Right forelimb (tissue), 1 donor: ENCODE measurements around the gene TESPA1.
"Not testable (repeated sequence)": the region's sequence is repeated elsewhere in the genome, so short reads cannot be mapped to it uniquely, and the experiment has no call there.

Experiments
- DNase-seq: peaks from one replicate; pipeline ENCODE4 v3.0.0-alpha.2; 2018

Gene TESPA1

DNA sequence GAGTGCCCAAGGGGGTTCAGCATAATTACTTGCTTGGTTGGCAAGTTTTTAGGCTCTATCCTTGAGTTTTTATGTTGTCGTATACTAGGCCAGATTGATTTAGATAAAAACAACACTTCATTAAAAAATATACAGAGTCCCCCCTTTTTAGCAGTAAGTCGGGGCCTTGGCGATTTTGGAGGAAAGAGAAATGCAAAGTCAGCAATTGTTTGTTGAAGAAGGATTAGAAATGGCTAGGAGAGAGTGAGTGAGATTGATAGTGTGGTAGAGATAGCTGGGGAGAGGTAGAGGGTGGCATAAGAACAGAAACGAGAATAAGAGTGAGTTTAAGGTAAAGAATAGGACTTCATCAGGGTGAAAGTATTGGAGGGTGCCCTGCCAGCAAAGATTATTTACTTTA lies 41.3 kb downstream of the TESPA1 start:
- not testable (repeated sequence) for DNase-seq

DNA sequence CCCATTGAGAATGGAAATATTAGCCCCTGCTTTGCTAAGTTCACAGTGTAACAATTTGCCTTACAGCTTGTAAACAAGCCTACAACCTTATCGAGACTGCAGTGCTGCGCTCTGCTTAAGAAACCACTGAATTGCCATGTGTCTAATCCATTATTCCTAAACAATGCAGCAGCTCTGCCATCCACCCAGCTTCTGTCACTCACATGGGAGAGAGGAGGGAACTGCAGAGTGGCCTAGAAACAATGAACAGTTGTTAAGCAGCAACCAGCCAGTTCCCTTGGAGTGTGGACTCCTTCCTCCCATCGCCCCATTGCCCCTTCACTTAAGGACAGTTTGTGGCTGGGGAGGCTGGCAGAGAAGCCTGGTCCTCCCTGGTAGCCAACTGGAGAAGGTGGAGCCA lies 42.9 kb downstream of the TESPA1 start:
- no peak for DNase-seq

DNA sequence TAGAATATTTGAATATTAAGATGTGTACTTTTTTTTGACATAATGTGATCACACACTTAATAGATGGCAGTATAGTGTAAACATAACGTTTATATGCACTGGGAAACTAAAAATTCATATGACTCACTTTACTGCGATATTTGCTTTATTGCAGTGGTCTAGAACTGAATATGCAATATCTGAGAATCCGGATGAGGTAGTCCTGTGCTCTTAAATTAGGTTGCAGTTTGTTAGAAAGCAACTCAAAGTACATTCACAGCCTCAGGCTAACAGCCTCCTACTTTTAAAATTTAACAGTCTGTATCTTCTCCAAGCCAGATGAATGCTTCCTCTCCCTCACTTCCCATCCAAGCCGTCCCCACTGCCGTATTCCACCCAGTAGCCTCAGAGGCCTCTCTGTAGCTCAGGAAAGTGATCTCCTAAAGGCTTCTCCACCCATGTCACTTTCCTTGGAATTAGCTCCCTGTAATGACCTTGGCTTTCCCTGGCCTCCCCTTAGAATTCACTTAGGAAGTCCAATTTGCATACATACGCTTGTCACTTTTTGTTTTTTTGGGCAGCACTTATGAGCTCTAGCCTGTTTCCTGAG lies 43.7 kb downstream of the TESPA1 start:
- DNase-seq: no peak

DNA sequence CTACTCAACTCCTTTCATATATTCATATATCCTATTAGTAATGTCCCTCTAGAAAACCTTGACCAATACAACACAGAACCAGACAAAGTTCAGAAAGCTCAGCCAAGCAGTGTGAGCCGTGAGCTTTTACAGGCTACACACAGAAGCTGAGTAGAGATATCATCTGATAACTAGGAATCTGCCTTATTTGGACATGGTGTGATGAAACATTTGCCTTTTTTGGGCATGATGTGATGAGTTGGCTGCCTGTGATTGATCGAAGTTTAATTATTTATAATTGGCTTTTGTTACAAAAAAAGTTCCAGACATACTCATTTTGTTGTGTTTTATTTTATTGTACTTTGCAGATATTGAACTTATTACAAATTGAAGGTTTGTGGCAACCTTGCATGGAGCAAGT lies 46.6 kb downstream of the TESPA1 start:
- no peak for DNase-seq

DNA sequence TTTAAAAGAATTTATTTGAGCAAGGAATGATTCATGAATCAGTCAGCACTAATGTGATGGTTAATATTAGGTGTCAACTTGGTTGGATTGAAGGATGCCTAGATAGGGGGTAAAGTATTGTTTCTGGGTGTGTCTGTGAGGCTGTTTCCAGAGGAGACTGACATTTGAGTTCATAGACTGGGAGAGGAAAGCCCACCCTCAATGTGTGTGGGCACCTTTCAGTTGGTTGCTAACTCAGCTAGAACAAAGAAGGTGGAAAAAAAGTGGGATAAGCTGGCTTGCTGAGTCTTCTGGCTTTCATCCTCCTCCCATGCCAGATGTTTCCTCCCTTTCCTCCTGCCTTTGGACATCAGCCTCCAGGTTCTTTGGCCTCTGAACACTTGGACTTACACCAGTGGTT lies 47.2 kb downstream of the TESPA1 start:
- DNase-seq: no peak

DNA sequence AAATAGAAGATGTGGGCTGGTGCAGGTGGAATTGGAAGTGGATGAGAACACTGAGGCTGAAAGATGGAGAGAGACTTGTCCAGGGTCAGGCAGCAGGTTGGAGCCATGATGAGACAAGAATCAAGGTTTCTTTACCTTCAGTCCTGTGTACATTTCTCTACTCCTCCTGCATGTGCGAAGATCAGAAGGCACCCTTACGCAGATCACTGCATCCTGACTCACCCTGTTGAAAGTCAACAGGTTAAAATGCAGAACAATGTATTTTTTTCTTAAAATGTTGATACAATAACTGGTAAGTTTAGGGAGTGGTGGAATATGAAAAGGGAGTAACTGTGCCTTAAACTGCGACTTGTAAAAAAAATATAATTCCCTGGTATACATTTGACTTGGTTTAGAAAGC lies 47.8 kb downstream of the TESPA1 start:
- DNase-seq: no peak

DNA sequence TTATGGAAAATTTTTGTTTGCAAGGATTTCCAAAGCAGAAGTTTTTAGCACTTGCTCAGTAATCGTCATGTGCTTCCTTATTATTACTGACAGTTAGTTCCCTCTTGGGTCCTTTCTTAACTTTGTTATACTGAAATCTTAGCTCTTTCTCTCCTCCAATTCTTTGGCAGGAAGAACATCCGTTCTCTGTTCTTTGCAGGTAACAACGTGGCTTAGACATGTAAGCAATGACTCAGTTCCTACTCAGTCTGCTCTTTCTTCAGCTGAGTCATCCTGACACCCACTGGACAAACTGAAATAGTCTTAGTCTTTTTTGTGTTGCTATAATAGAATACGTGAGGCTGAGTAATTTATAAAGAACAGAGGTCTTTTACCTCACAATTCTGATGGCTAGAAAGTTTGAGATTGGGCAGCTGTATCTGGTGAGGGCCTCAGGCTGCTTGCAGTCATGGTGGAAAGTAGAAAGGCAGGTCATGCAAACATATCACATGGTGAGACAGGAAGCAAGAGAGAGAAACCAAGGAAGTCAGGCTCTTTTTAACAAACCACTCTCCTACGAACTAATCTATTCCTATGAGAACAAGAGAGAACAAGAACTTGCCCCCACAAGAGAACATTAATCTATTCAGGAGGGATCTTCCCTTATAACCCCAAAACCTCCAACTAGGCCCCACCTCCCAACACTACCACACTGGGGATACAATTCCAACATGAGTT lies 49.2 kb downstream of the TESPA1 start:
- no peak for DNase-seq

DNA sequence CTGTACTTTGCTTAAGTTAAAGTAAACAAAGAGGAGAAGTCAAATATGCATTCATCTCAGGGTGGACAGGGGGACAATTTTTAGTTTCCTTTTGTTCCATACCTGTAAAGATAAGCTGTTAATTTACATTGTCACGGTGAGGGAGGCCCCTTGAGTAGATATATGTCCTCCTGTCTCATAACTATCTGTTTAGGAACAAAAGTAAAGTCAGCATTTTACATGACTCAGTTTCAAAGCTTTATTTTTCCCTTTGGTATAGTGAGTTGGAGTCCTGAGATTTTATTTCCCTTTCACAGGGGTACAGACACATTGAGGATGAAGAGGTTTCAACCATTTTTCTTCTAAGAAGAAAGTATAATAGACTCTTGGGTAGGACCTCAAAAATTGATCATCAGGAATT lies 50.1 kb downstream of the TESPA1 start:
- DNase-seq: no peak

DNA sequence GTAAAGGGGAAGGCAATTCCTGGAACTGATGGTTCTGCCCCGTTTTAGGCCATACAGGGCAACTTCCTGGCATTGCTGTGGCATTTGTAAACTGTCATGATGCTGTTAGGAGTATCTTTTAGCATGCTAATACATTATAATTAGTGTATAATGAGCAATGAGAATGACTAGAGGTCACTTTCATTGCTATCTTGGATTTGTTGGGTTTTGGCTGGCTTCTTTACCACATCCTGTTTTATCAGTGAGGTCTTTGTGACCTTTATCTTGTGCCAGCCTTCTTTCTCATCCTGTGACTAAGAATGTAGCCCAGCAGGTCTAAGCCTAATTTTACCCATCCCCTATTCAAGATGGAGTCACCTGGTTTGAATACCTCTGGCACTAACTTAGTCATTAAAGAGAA lies 51.2 kb downstream of the TESPA1 start:
- DNase-seq: no peak

DNA sequence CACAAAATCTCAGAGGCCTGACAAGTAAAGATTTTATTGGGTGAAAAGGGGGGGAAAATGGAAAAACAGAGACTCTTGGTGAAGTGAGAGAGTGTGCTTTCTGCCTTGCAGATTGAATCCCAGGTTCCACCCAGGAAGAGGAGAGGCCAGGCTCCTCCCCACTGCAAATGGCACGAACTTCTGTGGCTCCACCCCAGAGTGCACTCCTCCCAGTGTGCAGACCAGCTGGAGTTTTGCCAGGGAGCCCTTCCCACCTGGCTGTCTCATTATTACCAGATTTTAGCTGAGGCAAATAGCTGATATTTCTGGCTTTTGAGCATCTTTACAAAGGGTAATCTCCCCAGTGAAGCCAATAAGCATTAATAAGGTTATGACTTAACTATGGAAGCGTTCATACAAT lies 51.9 kb downstream of the TESPA1 start:
- no peak for DNase-seq

DNA sequence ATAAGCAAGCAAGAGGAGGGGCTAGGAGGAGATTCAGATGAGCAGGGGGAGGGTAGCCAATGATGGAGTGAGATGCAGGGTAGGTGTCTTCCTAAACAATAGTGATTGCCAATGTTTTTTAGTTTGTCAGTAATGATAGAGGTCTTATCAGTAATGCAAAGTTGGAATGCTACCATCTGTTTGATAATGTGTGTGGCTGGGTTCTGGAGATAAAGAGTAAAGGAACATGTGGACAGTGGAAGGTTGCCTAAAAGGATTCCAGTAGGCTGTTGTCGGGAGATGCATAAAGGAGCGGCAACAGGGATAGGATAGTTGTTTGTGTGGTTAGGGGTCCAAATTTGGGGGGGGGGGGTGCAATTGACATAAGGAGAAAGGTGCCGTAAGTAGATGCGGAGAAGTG lies 52.5 kb downstream of the TESPA1 start:
- DNase-seq: no peak

DNA sequence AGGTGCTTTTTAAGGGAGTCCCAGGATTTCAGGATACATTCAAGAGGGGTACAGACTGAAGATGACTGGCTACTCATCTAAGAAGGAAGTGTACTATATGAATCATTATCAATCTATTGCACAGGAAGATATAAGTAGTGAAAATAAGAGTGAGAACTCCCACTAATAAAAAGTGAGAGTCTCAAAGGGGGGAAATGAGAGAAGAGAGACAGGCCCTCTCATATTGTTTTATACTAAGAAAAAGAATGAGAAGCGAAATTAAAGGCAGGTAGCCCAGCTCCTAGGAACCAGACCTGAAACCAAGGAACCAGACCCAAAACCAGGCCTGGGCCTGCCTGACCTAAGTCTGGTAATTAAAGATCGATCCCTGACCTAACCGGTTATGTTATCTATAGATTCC lies 54.6 kb downstream of the TESPA1 start:
- no peak for DNase-seq

DNA sequence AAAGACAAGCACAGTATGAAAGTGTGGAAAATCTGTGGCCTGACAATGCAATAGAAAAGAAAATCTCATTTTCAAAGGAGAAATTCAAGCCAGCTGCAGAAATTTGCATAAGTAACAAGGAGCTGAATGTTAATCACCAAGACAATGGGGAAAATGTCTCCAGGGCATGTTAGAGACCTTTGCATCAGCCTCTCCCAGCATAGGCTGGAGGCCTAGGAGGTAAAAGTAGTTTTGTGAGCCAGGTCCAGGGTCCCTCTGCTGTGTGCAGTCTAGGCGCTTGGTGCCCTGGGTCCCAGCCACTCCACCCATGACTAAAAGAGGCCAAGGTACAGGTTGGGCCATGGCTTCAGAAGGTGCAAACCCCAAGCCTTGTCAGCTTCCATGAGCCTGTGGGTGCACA lies 58.3 kb downstream of the TESPA1 start:
- no peak for DNase-seq

DNA sequence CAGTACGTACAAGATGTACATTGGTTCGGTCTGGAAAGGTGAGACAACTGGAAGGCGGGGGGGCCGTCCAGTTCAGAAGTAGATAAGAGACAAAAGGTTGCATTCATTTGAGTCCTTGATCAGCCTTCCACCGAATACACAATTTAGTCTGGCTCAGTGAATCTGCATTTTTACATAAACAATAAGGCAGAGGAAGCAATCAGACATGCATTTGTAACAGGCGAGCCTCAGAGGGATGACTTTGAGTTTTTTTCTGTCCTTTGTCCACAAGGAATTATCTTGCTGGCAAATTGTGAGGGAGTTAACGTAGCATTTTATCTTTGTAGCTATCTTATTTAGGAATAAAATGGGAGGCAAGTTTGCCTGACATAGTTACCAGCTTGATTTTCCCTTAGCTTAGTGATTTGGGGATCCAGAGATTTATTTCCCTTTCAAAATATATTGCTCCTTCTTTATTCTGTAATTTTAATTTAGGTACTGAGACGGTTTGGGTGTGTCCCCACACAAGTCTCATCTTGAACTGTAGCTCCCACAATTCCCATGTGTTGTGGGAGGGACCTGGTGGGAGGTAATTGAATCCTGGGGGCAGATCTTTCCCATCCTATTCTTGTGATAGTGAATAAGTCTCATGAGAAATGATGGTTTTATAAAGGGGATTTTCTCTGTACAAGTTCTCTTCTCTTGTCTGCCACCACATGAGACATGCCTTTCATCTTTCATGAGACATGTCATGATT lies 59.4 kb downstream of the TESPA1 start:
- DNase-seq: no peak

DNA sequence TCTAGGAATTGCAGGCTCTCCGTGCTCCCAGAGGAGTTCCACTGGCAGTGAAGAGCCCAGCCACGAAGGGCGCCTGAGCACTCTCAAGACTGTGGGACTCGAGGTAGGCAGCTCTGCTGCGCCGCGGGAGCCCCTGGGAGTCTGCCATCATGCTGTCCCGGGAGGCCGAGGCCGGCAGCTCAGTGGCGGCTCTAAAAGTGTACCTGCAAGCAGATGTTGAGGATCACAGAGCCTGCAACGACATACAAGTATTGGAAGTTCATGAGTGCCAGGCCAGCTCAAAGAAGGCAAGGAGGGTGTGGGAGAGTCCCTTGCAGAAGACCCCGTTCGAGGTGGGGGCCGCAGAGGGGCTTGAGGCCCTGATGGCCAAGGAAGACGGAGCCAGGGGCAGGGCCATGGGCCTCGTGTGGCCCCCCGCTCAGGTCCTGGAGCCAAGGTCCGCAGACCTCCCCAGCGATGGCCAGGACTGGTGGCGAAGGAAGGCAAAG lies 67.5 kb downstream of the TESPA1 start:
- DNase-seq: no peak
